HepG2 (cell line): ENCODE data around the gene ODAM. TPM values are rescaled to one million over a fixed set of nuclear protein-coding genes. Genes with fewer than 3 reads are reported as not detected.

Experiments used
- ATAC-seq: fragments of 200-7000 bp; cut with Tn5 transposase; 3 replicates; pipeline ENCODE4 v1.9.1; 2020; ENCODE audit warnings: mild to moderate bottlenecking, moderate library complexity
- BruUV-seq: library from RNA; stranded (reverse); fragments of 400-500 nt; replicated peaks from 2 replicates; lab custom pipeline; 2021; lab: Mats Ljungman, UMichigan
- CTCF ChIA-PET: fragments of 300-600 bp; formaldehyde crosslinking; extraction: SDS; loops from one replicate; lab custom pipeline; 2021; ENCODE audit warnings: low total read pairs, inconsistent platforms, low intra/inter-chr PET ratio; lab: Yijun Ruan, JAX
- POLR2A ChIA-PET: fragments of 350-600 bp; sonication (Branson Sonifier 250); formaldehyde crosslinking; loops from one replicate; lab custom pipeline; 2020; ENCODE audit warnings: antibody characterized with exemption, inconsistent platforms; lab: Yijun Ruan, JAX
- DNase-seq: peaks from one replicate; pipeline ENCODE4 v3.0.0-alpha.2; 2015; ENCODE audit warnings: low spot score
- FAIRE-seq: peaks from 3 replicates; lab custom pipeline; 2011; peaks lifted over from hg19 to GRCh38; lab: Jason Lieb, UNC
- H2AFZ ChIP-seq: one replicate; pipeline ENCODE4 v1.6.1; 2011; ENCODE audit warnings: low read length, inconsistent platforms
- H3K27ac ChIP-seq: fragments of 300-600 bp; 3 replicates; pipeline ENCODE4 v1.8.0; 2011; ENCODE audit warnings: mixed run types, mild to moderate bottlenecking, mixed read lengths, low read length, inconsistent platforms; ENCODE audit not compliant: insufficient read depth; ENCODE audit errors: extremely low read length
- H3K27me3 ChIP-seq, 2 experiments: fragments of 200-600 bp in 1 of 2; 2 replicates in 1 of 2; 3 replicates in 1 of 2; pipeline versions ENCODE4 v1.6.0 to v1.8.0; 2011; ENCODE audit warnings: low read length in 2 of 2, mild to moderate bottlenecking in 2 of 2, moderate library complexity in 2 of 2, inconsistent platforms in 1 of 2; ENCODE audit not compliant: insufficient read depth in 2 of 2, control insufficient read depth in 1 of 2
- H3K36me3 ChIP-seq, 2 experiments: fragments of 200-600 bp in 1 of 2; replicated peaks in 1 of 2; 2 replicates in 1 of 2; 3 replicates in 1 of 2; pipeline versions ENCODE4 v1.5.1 to v1.8.0; 2011; ENCODE audit warnings: low read length in 2 of 2, inconsistent platforms in 1 of 2; ENCODE audit not compliant: insufficient read depth in 2 of 2, control insufficient read depth in 1 of 2
- H3K4me1 ChIP-seq: 2 replicates; pipeline ENCODE4 v1.5.1; 2012; ENCODE audit warnings: low read length, inconsistent platforms; ENCODE audit not compliant: insufficient read depth
- H3K4me2 ChIP-seq: 2 replicates; pipeline ENCODE4 v1.6.0; 2011; ENCODE audit warnings: low read depth, low read length, inconsistent platforms
- H3K4me3 ChIP-seq, 3 experiments: fragments of 200-600 bp in 1 of 3; sonication (generic), shearing (Covaris generic) in 1 of 3; replicated peaks in 1 of 3; 2 replicates each; pipeline ENCODE4 v1.5.1; 2011 to 2016; ENCODE audit warnings: low read length in 3 of 3, inconsistent platforms in 2 of 3, low read depth in 2 of 3, mild to moderate bottlenecking in 2 of 3, control low read depth in 1 of 3, mixed read lengths in 1 of 3; ENCODE audit not compliant: insufficient read depth in 1 of 3
- H3K79me2 ChIP-seq: one replicate; pipeline ENCODE4 v1.6.1; 2011; ENCODE audit warnings: low read length, inconsistent platforms; ENCODE audit not compliant: insufficient read depth
- H3K9ac ChIP-seq: 2 replicates; pipeline ENCODE4 v1.6.0; 2011; ENCODE audit warnings: mild to moderate bottlenecking, low read depth, low read length, inconsistent platforms; ENCODE audit not compliant: insufficient read depth
- H3K9me3 ChIP-seq: 2 replicates; pipeline ENCODE4 v1.5.1; 2012; ENCODE audit warnings: mild to moderate bottlenecking, low read length
- H4K20me1 ChIP-seq: 2 replicates; pipeline ENCODE4 v1.6.0; 2011; ENCODE audit warnings: inconsistent platforms, mild to moderate bottlenecking, low read length, moderate library complexity; ENCODE audit not compliant: insufficient read depth
- ARID5B ChIP-seq: IDR thresholded peaks from 2 replicates; pipeline ENCODE4 v1.4.0; 2020; ENCODE audit warnings: mild to moderate bottlenecking, missing genetic modification reagents
- CEBPB ChIP-seq: IDR thresholded peaks from 2 replicates; pipeline ENCODE4 v1.6.1; 2011; ENCODE audit warnings: low read depth, low read length, improper control_type of control experiment, borderline replicate concordance
- CEBPG ChIP-seq: IDR thresholded peaks from 2 replicates; pipeline ENCODE4 v1.6.1; 2016
- CSRNP2 ChIP-seq: sonication (generic); formaldehyde crosslinking; conservative IDR thresholded peaks from 2 replicates; pipeline ENCODE4 v1.8.0; 2022; ENCODE audit warnings: low read depth, missing genetic modification reagents
- EP300 ChIP-seq, 3 experiments: sonication (generic) in 1 of 3; formaldehyde crosslinking in 1 of 3; IDR thresholded peaks; 2 replicates each; pipeline versions ENCODE4 v1.5.1 to v1.6.1; 2011 to 2020; ENCODE audit warnings: low read depth in 2 of 3, low read length in 2 of 3, borderline replicate concordance in 1 of 3, improper control_type of control experiment in 1 of 3, mild to moderate bottlenecking in 1 of 3, missing genetic modification reagents in 1 of 3, moderate library complexity in 1 of 3
- GATAD2A ChIP-seq: IDR thresholded peaks from 2 replicates; pipeline ENCODE4 v1.6.1; 2016
- HOXA9 ChIP-seq: sonication (generic); formaldehyde crosslinking; IDR thresholded peaks from 2 replicates; pipeline ENCODE4 v1.8.1; 2022; ENCODE audit warnings: missing genetic modification reagents, mild to moderate bottlenecking, moderate library complexity, borderline replicate concordance
- POGZ ChIP-seq: sonication (generic); formaldehyde crosslinking; IDR thresholded peaks from 2 replicates; pipeline ENCODE4 v1.4.0; 2020; ENCODE audit warnings: mild to moderate bottlenecking, missing genetic modification reagents
- SOX13 ChIP-seq, 3 experiments: fragments of 450-650 bp in 1 of 3; sonication (generic) in 1 of 3; formaldehyde crosslinking in 1 of 3; IDR thresholded peaks in 2 of 3; conservative IDR thresholded peaks in 1 of 3; 2 replicates each; pipeline versions ENCODE4 v1.5.0 to v1.6.1; 2016 to 2020; ENCODE audit warnings: antibody characterized with exemption in 1 of 3, mild to moderate bottlenecking in 1 of 3, missing compliant biosample characterization in 1 of 3, missing genetic modification reagents in 1 of 3, moderate library complexity in 1 of 3
- TRIM24 ChIP-seq: sonication (generic); formaldehyde crosslinking; IDR thresholded peaks from 2 replicates; pipeline ENCODE4 v1.8.0; 2022; ENCODE audit warnings: mild to moderate bottlenecking, missing genetic modification reagents
- ZBTB37 ChIP-seq: sonication (generic); formaldehyde crosslinking; IDR thresholded peaks from 2 replicates; pipeline ENCODE4 v1.4.0; 2020; ENCODE audit warnings: mild to moderate bottlenecking, missing genetic modification reagents
- ZNF460 ChIP-seq: sonication (generic); formaldehyde crosslinking; IDR thresholded peaks from 2 replicates; pipeline ENCODE4 v1.5.1; 2020; ENCODE audit warnings: missing genetic modification reagents, mild to moderate bottlenecking, borderline replicate concordance
- WGBS: methylation state at CpG from one replicate; pipeline ENCODE4 v1.1.6; 2017; ENCODE audit warnings: low lambda C conversion rate; 5-methylcytosine and 5-hydroxymethylcytosine counted together
- in situ Hi-C: cut with HindIII; loops from 2 replicates; pipeline ENCODE4 v1.10.0; 2017; ENCODE audit warnings: low pct_unique_long_range_greater_than_20kb; ENCODE audit not compliant: extremely low pct_ligation_motif_present
- intact Hi-C: fragments of 100-400 bp; cut with micrococcal nuclease; formaldehyde crosslinking; loops from one replicate; pipeline ENCODE4 v1.10.0; 2022; ENCODE audit not compliant: unreplicated experiment
- polyA plus RNA-seq, 8 experiments: library from polyadenylated mRNA; depleted of rRNA in 3 of 8; stranded (reverse) in 7 of 8; unstranded in 1 of 8; fragments of >200 nt; fragmentation: Illumina TruSeq in 4 of 8; extraction: Trizol in 4 of 8; gene quantifications; 2 replicates each; pipeline versions ENCODE4 v1.2.1 to v1.2.3, GENCODE V29; 2011 to 2016; ENCODE audit warnings: low read depth in 4 of 8, missing spikeins in 1 of 8, mixed read lengths in 1 of 8; ENCODE audit not compliant: insufficient read depth in 1 of 8
- total RNA-seq, 5 experiments: library from RNA; depleted of rRNA; stranded (reverse); fragments of >200 nt; fragmentation: Illumina TruSeq; extraction: Trizol; gene quantifications; 2 replicates each; pipeline ENCODE4 v1.2.3, GENCODE V29; 2016; ENCODE audit warnings: low read depth in 1 of 5

Gene ODAM
- total and polyA plus RNA-seq, 2 of the 13 experiments (the other 11 are each of a cell fraction or from before 2014, with no cell fraction given) = 94.6 to 115 TPM

GRCh38 chr4:70192895-70193294 is 2.6 kb upstream of the ODAM start (continued):
- TF ChIP-seq CSRNP2 (no peak), HOXA9 (CRISPR knock-in tag) (no peak), ZNF460 (CRISPR knock-in tag) (no peak), POGZ (peak; percentile 58; the same call in 1 of the 2 replicates)

- peaks cover 1% of the 10 kb centered on the region; the same call in 1 of the 2 replicates for H3K9me3 ChIP-seq
- no peak overlapping the region for H3K4me3 ChIP-seq
- H4K20me1 ChIP-seq = no peaks in the 10 kb centered on the region
- peak; percentile 4 for FAIRE-seq
- no peaks in the 10 kb centered on the region for H3K36me3 ChIP-seq
- intact Hi-C loops = no loop called here
- 83% methylated on average over 2 of the region's 2 CpGs for WGBS
- H3K4me1 ChIP-seq = peaks cover 81% of the 10 kb centered on the region
- no peak overlapping the region for H2AFZ ChIP-seq
- BruUV-seq = no TSS peak
- no peaks in the 10 kb centered on the region for H3K79me2 ChIP-seq
- ChIA-PET POLR2A (no interaction called here), CTCF (no interaction called here)
- no peak for ATAC-seq
- H3K4me2 ChIP-seq = no peak overlapping the region
- in situ Hi-C loops = no loop called here
- no peaks in the 10 kb centered on the region for H3K27me3 ChIP-seq
- TF ChIP-seq CEBPB (peak; percentile 68), SOX13 (IDR thresholded peaks at IDR 0.05) (no peak), SOX13 (CRISPR knock-in tag; conservative IDR thresholded peaks at IDR 0.05 in 1 of 2, IDR thresholded peaks at IDR 0.05 in 1 of 2) (peak in 1 of 2 experiments; percentile 46; a peak in 1 of 4 replicates), CEBPG (CRISPR knock-in tag) (peak; percentile 79), ZBTB37 (CRISPR knock-in tag) (no peak), TRIM24 (no peak), ARID5B (CRISPR knock-in tag) (peak; percentile 33; the same call in 1 of the 2 replicates), ZNF460 (CRISPR knock-in tag) (no peak), EP300 (IDR thresholded peaks at IDR 0.05; ENCODE audit: low read depth in 2 of 2, low read length in 2 of 2) (0 out of 4 replicates have a peak, but pooled peaks of 1 of the 2 experiments have one; percentile 12), EP300 (CRISPR knock-in tag; IDR thresholded peaks at IDR 0.05; ENCODE audit: borderline replicate concordance) (no peak), GATAD2A (CRISPR knock-in tag) (0 out of 2 replicates have a peak, but pooled peaks have one; percentile 35)
- no peak overlapping the region for H3K9ac ChIP-seq
- H3K27ac ChIP-seq = peak overlapping the region; percentile 76
- no peak for DNase-seq
Observed at GRCh38 chr4:70196857-70197256, 1.3 kb downstream of the ODAM start.
